ENCODE measurements around the gene TEKTIP1.
"Not testable (repeated sequence)": the region's sequence is repeated elsewhere in the genome, so short reads cannot be mapped to it uniquely, and the experiment has no call there.

The TEKTIP1 gene

GRCh38 chr19:3524078-3524842, 14.7 kb upstream of the TEKTIP1 start:
- no peak for DNase-seq

- DNase-seq, result no peak
Observed at GRCh38 chr19:3524904-3525451, 14.0 kb upstream of the TEKTIP1 start.

GRCh38 chr19:3526507-3527237, 12.3 kb upstream of the TEKTIP1 start:
- DNase-seq, result no peak

- no peak for DNase-seq
Observed at GRCh38 chr19:3527238-3527910, 11.6 kb upstream of the TEKTIP1 start.

GRCh38 chr19:3528080-3528479, 10.9 kb upstream of the TEKTIP1 start:
- DNase-seq, result no peak

GRCh38 chr19:3528539-3529211, 10.3 kb upstream of the TEKTIP1 start:
- DNase-seq, result no peak

GRCh38 chr19:3529299-3529698, 9.7 kb upstream of the TEKTIP1 start:
- not testable (repeated sequence) for DNase-seq

GRCh38 chr19:3530389-3530788, 8.6 kb upstream of the TEKTIP1 start:
- no peak for DNase-seq

- DNase-seq, result no peak
Observed at GRCh38 chr19:3531716-3532115, 7.3 kb upstream of the TEKTIP1 start.

- no peak for DNase-seq
Observed at GRCh38 chr19:3532154-3532786, 6.7 kb upstream of the TEKTIP1 start.

- no peak for DNase-seq
Observed at GRCh38 chr19:3533033-3533432, 5.9 kb upstream of the TEKTIP1 start.

GRCh38 chr19:3533563-3534216, 5.3 kb upstream of the TEKTIP1 start:
- no peak for DNase-seq

GRCh38 chr19:3534375-3535234, 4.4 kb upstream of the TEKTIP1 start:
- no peak for DNase-seq

GRCh38 chr19:3535235-3535535, 3.8 kb upstream of the TEKTIP1 start:
- DNase-seq, result no peak

GRCh38 chr19:3535563-3535965, 3.4 kb upstream of the TEKTIP1 start:
- no peak for DNase-seq

GRCh38 chr19:3535981-3536380, 3.0 kb upstream of the TEKTIP1 start:
- DNase-seq, result no peak

- DNase-seq, result no peak
Observed at GRCh38 chr19:3536429-3537100, 2.4 kb upstream of the TEKTIP1 start.

GRCh38 chr19:3537101-3537437, 1.9 kb upstream of the TEKTIP1 start:
- DNase-seq, result no peak

- no peak for DNase-seq
Observed at GRCh38 chr19:3537438-3538240, 1.3 kb upstream of the TEKTIP1 start.
